AG09319 (cell line): ENCODE results near the gene MTIF3.
"Not testable (repeated sequence)": the region's sequence is repeated elsewhere in the genome, so short reads cannot be mapped to it uniquely, and the experiment has no call there.

Source experiments
- DNase-seq: peaks from one replicate; pipeline ENCODE4 v3.0.0-alpha.2; 2010; ENCODE audit warnings: low read depth; ENCODE audit errors: extremely low read depth
- CTCF ChIP-seq: IDR thresholded peaks from 2 replicates; pipeline ENCODE4 v1.5.1; 2011; ENCODE audit warnings: low read depth, mild to moderate bottlenecking, inconsistent platforms, low read length, moderate library complexity

The MTIF3 gene

GRCh38 chr13:27403727-27404385 is 46.5 kb downstream of the MTIF3 start:
- no peak for DNase-seq
- TF ChIP-seq CTCF, result no peak

- no peak for DNase-seq
- no peak for TF ChIP-seq CTCF
Observed at GRCh38 chr13:27403203-27403678, 47.1 kb downstream of the MTIF3 start.

- TF ChIP-seq CTCF, result no peak
- no peak for DNase-seq
Observed at GRCh38 chr13:27401210-27401609, 49.2 kb downstream of the MTIF3 start.

- not testable (repeated sequence) for DNase-seq
Observed at GRCh38 chr13:27400405-27400804, 50.0 kb downstream of the MTIF3 start.

GRCh38 chr13:27398360-27398759 is 52.0 kb downstream of the MTIF3 start:
- no peak for DNase-seq
- TF ChIP-seq CTCF, result no peak

- no peak for DNase-seq
- no peak for TF ChIP-seq CTCF
Observed at GRCh38 chr13:27396252-27396846, 54.0 kb downstream of the MTIF3 start.

GRCh38 chr13:27395007-27395510 is 55.3 kb downstream of the MTIF3 start:
- DNase-seq, result no peak
- TF ChIP-seq CTCF, result no peak
